Right renal pelvis (tissue), 4 donors: ENCODE measurements around the gene HTATSF1. TPM values are rescaled to one million over a fixed set of nuclear protein-coding genes. Genes with fewer than 3 reads are reported as not detected.
A peak's percentile ranks its signal among the peaks of the same experiment; 100 is the strongest.

Source experiments
- DNase-seq, 4 donors: peaks; one replicate each; pipeline ENCODE4 v3.0.0-alpha.2; 2013; ENCODE audit warnings: low read depth in 4 of 4, low spot score in 3 of 4, missing footprints in 1 of 4
- polyA plus RNA-seq, 4 donors: library from polyadenylated mRNA; unstranded; fragments of 120-200 nt; gene quantifications; one replicate each; pipeline ENCODE4 v1.2.1, GENCODE V29; 2013; ENCODE audit not compliant: insufficient read length in 4 of 4

Gene HTATSF1, protein sequence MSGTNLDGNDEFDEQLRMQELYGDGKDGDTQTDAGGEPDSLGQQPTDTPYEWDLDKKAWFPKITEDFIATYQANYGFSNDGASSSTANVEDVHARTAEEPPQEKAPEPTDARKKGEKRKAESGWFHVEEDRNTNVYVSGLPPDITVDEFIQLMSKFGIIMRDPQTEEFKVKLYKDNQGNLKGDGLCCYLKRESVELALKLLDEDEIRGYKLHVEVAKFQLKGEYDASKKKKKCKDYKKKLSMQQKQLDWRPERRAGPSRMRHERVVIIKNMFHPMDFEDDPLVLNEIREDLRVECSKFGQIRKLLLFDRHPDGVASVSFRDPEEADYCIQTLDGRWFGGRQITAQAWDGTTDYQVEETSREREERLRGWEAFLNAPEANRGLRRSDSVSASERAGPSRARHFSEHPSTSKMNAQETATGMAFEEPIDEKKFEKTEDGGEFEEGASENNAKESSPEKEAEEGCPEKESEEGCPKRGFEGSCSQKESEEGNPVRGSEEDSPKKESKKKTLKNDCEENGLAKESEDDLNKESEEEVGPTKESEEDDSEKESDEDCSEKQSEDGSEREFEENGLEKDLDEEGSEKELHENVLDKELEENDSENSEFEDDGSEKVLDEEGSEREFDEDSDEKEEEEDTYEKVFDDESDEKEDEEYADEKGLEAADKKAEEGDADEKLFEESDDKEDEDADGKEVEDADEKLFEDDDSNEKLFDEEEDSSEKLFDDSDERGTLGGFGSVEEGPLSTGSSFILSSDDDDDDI
- 100 to 1,000 TPM; 106 to 131 (median 127) TPM for polyA plus RNA-seq

DNA sequence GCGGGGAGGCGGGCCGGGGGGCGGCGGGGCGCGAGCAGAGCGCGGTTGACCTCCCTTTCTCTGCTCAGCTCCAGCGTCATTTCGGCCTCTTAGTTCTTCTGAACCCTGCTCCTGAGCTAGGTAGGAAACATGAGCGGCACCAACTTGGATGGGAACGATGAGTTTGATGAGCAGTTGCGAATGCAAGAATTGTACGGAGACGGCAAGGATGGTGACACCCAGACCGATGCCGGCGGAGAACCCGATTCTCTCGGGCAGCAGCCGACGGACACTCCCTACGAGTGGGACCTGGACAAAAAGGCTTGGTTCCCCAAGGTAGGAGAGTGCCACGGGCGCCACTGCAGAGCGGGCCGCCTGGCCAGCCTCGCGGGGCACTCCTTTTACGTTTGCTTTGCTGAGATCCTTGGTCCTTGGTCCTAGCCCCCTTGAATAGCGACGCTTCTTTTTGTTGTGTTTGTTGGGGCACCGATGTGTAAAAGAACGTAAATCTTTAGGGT, at the start of gene HTATSF1:
Gene HTATSF1 (plus strand): TSS at position 37 of the 497 bp plus-strand sequence. CDS start 93 bp downstream, at position 130.
- peak in 1 of 4 donors; percentile 21 for DNase-seq

DNA sequence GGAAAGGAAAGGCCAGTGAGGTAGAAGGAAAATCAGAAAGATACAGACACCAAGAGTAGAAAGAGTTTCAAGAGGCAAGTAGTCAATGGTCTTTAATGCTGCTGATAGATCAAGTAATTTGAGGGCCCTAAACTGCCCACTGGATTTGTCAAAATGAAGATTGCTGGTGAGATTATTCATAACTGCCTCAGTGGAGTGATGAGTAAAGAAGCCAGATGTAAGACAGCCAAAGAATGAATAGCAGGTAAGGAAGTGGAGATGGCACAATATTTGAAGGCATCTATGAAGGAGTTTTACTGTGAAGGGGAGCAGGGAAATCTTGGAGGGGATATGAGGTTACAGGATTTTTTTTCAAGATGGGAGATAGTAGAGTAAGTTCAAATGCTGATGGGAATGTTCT, 49.4 kb upstream of the HTATSF1 start:
- no peak for DNase-seq

DNA sequence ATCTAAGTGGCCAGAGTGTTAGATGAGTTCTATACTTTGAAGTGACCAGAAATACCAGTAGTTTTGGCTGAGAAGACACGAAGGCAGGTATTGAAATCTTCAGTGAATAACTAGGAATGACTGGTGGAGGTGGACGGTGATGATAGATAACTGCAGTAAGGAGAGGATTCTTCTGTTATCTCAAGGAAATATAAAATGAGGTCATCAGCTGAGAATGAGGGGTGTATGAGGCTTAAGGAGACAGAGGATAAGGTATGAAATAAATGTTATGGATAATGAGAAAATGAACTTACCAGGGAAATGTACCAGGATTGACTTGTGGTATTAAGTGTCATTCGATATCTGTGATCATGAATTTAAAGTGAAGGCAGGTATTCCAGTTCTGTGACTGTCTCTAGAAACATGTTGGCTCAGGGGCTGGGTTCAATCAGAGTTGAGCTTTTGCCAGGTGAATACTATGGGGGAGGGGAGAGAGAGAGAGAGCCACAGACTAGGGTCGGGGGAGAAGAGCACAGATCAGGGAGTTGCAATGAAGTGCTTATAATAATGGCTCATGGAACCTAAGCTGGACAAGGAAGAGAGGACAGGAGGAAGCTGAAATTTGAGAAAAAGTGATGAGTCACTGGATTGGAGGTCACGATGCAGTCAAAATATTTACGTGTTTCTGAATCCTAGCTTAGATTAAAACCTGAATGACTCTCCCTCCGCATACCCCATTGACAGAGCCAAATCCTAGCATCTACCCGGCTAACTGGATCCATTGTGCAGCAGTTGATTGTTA, 47.2 kb upstream of the HTATSF1 start:
- DNase-seq, result no peak

DNA sequence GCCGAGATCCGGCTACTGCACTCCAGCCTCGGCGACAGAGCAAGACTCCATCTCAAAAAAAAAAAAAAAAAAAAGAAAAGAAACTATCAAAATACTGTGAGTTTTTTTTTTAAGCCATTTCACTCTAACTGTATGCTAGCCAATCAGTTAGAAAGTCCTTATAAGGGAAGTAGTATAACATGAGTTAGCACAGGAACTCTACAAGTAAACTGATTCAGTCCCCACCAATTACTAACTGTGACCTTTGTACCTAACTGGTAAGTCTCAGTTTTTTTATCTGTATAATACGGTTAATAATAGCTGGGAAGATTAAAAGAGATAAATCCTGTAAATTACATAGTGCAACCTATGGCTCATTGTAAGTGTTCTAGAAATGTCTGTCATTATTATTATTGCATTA, 44.8 kb upstream of the HTATSF1 start:
- no peak for DNase-seq

DNA sequence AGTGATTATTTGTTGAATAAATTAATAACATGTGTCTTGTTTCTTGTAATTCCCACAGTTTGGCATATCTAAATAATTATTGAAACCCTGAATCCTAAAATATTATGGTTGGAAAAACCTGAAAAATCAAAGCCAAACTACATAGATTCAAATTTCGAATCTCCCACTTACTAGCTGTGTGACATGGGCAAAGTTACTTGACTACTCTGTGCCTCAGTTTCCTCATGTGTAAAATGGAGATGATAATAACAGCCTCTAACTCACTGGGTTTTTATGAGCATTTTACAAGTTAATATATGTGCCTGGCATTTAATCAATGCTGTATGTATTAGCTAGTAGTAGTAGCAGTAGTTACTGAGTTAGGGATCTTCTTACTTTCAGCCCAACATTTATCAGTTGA, 44.3 kb upstream of the HTATSF1 start:
- no peak for DNase-seq

DNA sequence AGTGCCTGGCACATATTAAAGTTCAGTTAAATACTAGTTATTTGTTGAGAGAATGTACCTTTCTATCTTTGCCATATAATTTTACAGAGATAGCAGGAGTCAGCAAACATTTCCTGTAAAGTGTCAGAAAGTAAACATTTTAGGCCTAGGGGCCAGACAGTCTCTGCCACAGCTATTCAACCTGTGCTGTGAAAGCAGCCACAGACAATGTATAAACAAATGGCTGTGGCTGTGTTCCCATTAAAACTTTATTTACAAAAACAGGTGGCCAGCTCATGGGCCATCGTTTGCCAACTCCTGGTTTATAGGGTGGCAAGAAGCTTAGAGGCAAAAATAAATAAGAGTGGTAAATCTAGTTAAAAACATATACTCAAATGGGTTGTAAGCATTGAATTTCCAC, 43.6 kb upstream of the HTATSF1 start:
- DNase-seq, result no peak

DNA sequence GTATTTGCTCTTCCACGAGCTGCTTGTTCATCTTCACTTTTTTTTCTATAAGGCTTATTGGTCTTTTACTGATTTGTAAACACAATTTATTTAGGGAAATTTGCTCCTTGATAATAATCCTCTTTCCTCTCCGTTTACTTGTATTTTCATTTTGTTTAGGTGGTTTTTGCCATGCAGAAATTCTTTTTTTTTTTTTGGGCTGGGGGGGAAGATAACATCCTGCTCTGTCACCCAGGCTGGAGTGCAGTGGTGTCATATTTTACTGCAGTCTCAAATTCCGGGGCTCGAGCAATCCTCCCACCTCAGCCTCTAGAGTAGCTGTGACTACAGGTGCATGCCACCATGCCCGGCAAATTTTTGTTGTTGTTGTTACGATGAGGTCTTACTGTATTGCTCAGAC, 41.3 kb upstream of the HTATSF1 start:
- no peak for DNase-seq

DNA sequence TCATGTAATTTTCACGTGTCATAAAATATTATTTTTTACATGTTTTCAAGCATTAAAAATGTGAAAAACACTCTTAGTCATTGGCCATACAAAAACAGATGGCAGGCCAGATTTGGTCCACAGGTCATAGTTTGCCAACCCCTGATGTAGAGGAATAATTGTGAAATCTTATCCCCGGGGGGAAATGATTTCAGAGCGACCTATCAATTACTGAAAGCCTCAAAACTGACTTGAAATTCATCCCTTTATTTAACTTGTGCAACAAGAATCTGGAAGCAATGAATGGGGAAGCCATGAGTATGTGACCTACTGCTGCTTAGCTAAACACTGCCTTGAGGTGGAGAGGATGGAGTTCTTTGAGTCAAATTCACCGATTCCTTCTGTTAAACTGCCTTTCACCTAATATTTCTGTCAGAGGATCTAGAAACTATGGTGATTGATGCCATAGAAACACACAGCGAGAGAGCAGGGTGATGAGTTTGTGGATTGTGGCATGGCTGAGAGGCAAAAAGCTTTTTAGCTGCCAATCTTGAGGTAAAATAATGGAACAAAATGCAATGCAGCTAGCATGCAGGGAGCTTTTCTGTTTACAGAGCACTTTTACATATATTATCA, 40.0 kb upstream of the HTATSF1 start:
- no peak for DNase-seq

DNA sequence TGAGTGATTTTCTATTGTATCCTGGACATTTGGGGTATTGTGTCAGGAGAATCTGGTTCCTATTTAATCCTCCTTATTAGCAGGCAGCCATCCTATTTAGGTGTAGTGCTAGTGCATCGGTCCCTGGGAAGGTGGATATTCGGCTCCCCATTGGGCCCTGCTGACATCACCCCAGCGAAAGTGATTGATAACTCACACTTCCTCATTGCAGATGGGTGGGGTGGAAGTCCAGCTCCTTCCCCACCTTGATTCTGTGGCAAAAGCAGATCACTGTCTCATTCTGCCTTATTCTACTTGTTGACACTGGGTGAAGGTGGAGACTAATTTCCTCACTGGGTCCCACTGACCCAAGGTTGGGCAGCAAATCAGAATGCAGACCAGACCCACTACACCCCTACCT, 32.8 kb upstream of the HTATSF1 start:
- no peak for DNase-seq

DNA sequence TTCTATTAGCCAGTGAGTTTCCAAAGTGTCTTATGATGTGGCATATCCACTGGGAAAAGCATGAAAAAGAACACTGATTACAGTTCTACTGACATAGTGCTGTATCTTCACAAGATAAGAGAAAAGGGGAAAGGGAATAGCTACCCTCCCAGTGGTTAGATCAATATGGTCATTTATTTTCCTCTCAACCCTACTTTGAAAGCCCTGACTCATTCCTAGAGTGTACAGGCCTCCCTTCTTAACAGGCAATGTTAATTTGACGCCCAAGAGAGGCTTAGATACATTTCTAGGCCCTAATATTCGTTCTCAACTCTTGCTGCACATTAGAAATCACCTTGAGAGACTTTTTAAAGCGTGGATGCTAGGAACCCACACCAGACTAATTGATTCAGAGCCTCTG, 30.1 kb upstream of the HTATSF1 start:
- DNase-seq, result no peak

DNA sequence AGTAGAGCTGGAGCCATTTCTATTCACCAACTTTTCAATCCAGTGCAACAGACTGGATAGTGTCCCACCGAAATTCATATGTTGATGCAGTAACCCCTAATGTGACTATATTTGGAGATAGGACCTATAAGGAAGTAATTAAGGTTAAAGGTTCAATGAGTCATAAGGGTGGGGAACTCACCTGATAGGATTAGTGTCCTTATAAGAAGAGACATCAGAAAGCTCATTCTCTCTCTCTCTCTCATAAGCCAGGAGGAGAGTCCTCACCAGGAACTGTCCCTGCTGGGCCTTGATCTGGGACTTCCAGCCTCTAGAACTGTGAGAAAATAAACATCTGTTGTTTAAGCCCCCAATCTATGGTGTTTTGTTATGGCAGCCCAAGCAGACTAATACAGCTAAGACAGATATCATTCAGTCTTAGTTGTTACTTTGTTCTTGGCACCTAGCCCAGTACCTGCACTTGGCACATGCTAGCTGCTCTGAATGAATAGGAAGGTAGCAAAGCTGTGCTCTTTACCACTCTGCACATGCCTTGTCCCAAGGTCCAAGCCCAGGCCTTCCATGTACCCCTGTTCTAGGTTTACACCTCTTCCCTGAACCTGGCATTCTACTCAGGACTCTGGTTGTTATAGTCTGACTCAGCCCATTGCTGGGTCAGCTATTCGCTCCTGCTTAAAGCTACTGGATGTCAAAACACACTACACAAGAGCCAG, 28.8 kb upstream of the HTATSF1 start:
- DNase-seq, result no peak

DNA sequence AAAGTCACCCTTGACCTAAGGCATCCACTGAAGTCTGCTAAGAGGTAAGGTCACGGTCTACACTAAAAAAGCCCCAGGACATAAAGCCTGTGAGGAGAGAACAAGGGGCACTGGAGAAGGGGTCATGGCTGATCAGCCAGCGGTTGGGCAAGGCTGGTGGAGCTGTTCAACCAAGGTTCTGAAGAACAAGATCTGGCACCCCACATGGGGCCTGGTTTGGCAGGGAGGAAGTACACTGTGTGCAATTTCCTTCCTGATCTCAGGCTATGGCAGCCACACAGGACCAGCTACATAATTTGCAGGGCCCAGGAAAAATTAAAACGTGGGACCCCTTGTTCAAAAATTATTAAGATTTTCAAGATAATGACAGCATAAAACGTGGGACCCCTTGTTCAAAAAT, 23.7 kb upstream of the HTATSF1 start:
- no peak for DNase-seq

DNA sequence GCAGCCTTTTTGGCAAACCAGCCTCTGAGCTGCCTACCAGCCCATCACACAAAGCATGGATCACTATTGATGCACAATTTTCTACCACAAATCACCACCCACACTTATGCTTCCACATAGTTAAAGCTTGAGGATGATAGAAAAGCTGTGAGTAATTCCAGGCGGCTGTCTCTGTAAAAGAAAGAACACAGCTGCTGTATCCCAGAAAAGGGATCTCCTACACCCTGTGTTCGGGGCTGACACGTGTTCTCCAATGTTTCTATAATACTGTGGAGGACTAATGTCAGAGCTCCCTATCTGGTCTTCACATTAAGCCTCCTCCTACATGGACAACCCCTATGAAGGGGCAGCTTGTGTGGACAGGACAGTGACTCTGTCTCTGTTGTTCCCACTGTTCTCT, 22.2 kb upstream of the HTATSF1 start:
- no peak for DNase-seq

DNA sequence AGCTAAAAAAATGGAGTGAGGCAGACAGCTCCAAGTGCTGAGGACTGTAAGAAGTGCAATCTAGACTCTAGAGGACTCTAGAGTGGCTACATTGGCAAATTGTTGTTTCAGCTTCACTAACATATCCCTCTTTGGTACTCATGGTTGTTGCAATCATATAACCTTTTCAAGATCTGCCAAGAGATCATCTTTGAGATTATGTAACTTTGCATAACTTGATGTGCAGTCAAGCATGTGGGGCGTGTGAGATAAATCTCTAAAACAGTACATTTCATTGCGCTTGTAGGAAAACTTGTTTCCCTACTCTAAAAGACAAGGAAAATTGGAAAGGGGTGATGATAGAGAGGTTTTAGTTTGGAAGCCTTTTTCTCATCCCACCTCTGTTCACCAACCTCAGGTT, 20.9 kb upstream of the HTATSF1 start:
- no peak for DNase-seq

DNA sequence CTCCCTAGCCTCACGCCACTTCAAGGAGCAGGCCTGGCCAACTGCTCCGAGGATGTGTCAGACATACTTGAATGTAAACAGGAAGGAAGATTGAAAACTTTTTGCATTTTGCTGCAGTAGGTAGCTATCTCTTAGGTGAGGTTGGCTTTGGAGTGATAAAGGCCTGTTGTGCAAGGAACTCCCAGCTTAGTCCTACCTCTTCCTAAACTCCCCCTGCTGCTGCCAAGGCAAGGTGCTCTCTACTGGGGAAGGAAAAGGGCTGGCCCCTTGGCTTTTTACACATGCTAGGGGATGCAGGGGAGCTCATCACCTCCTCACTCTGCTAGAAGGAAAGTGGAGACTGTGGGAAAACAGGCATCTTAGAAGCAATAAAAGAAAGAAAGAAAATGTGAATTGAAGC, 20.4 kb upstream of the HTATSF1 start:
- DNase-seq, result no peak

DNA sequence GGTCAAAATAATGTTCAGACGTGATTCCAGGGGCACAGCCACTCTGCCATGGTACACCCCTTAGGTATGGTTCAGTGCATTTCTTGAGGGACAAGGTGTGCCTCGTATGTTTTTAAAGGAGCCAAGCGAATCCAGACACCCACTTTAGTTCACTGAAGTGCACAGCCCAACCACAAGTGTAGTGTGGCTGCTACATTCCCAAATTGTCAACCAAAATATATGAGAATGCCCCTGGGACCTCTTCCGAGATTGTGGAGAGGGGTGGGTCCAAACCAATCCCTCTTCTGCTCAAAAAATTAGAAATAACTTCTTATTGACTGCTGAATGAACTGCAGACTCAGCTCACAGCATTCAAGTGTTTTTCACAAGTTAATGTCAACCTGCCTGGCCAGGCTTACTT, 17.0 kb upstream of the HTATSF1 start:
- DNase-seq, result no peak

DNA sequence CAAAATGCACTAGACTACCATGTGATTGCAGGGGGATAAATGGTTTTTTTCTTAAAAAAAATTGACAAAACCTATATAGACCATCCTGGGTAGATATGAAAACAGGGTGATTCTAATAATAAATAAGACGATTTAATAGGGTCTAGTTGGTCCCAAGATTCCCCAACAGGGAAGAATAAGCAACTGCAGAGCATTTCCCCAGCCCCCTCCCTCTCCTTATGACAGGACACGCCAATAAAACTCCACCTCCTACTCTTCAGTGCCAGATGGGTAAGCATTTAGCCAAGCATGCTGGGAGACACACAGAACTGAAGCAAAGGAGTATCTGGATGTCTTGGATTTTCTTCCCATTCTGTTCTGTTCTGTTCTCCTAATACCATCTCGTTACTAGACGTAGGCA, 9.7 kb upstream of the HTATSF1 start, which contains the start of gene BRS3:
Gene BRS3 (plus strand): TSS at position 301 of the 400 bp plus-strand sequence. CDS start 168 bp downstream, outside the sequence.
- DNase-seq, result no peak

DNA sequence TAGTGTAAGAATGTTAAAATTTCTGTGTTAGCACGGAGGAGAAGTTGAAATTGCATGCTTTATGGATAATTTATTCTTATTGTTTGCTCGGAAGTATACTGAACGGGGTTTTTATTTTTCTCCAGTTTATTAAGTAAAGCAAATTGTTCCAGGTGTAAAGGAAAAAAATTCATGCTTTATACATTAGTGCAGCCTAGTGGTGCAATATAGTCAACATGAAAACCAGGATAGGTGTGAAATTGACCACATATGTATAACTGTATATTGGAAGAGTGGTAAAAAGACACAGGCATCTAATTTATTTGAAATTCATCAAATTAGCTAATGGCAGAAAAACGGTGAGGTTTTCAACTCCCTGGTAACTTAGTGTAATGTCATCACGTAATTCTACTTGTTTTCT, 8.7 kb upstream of the HTATSF1 start:
- no peak for DNase-seq

DNA sequence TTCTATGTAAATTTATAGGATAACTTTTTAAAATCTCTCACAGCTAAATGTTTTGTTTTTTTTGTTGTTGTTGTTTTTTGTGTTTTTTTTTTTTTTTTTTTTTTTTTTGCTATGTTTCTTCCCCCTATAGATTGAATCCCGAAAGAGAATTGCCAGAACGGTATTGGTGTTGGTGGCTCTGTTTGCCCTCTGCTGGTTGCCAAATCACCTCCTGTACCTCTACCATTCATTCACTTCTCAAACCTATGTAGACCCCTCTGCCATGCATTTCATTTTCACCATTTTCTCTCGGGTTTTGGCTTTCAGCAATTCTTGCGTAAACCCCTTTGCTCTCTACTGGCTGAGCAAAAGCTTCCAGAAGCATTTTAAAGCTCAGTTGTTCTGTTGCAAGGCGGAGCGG, 5.6 kb upstream of the HTATSF1 start:
- no peak for DNase-seq

DNA sequence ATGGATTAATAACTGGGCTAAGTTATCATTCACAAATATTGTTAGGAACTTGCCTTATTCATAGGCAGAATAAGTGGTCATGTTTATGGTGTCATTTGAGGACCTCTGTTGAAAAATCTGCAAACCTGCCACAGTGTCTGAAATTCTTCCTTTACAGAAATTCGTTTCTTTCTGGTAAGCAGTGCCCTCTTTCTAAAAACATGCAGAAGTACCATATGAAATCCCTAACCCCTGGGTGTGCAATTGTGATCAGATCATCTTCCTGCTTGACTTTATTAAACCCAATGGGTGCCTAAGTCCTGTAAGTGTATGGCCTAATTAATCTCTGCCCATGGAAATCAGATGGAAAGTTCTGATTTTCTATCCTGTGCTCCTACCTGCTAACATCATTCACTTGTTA, 4.4 kb upstream of the HTATSF1 start:
- no peak for DNase-seq
